HT-29 (cell line): Measurements from ENCODE around the gene CDH26. TPM values are rescaled to one million over a fixed set of nuclear protein-coding genes. Genes with fewer than 3 reads are reported as not detected.
A peak's percentile ranks its signal among the peaks of the same experiment; 100 is the strongest.

ENCODE experiments used
- DNase-seq: peaks from one replicate; pipeline ENCODE4 v3.0.0-alpha.2; 2015; ENCODE audit warnings: low spot score
- total RNA-seq: library from RNA; depleted of rRNA; stranded (reverse); fragments of >200 nt; shearing (Covaris generic); gene quantifications from 2 replicates; pipeline ENCODE4 v1.2.3, GENCODE V29; 2014

Gene CDH26
- total RNA-seq, 1 experiment from 2014 or later = 0.51 TPM

- DNase-seq = no peak
Measured at GRCh38 chr20:59985164-59985563, 26.9 kb downstream of the CDH26 start.

- peak; percentile 46 for DNase-seq
Measured at GRCh38 chr20:59985864-59986263, 27.6 kb downstream of the CDH26 start.

GRCh38 chr20:59987135-59987534, 28.9 kb downstream of the CDH26 start:
- DNase-seq = no peak

- DNase-seq = peak; percentile 97
Measured at GRCh38 chr20:59988141-59988540, 29.9 kb downstream of the CDH26 start.

- no peak for DNase-seq
Measured at GRCh38 chr20:59992526-59993084, 34.4 kb downstream of the CDH26 start.

- DNase-seq = no peak
Measured at GRCh38 chr20:59993736-59994430, 35.7 kb downstream of the CDH26 start.

GRCh38 chr20:59994697-59995122, 36.5 kb downstream of the CDH26 start:
- peak; percentile 40 for DNase-seq

- DNase-seq = no peak
Measured at GRCh38 chr20:59996108-59996507, 37.9 kb downstream of the CDH26 start.

GRCh38 chr20:59997896-59998295, 39.7 kb downstream of the CDH26 start:
- DNase-seq = no peak

GRCh38 chr20:59999502-59999901, 41.3 kb downstream of the CDH26 start:
- DNase-seq = no peak

- DNase-seq = no peak
Measured at GRCh38 chr20:60000271-60001042, 42.2 kb downstream of the CDH26 start.

- no peak for DNase-seq
Measured at GRCh38 chr20:60001108-60001507, 42.9 kb downstream of the CDH26 start.

GRCh38 chr20:60003776-60004175, 45.6 kb downstream of the CDH26 start:
- DNase-seq = no peak

GRCh38 chr20:60006261-60006660, 48.0 kb downstream of the CDH26 start:
- no peak for DNase-seq

GRCh38 chr20:60007464-60007863, 49.2 kb downstream of the CDH26 start:
- DNase-seq = no peak

GRCh38 chr20:60008130-60008808, 50.0 kb downstream of the CDH26 start:
- DNase-seq = no peak

GRCh38 chr20:60009318-60009717, 51.1 kb downstream of the CDH26 start:
- DNase-seq = no peak

- DNase-seq = no peak
Measured at GRCh38 chr20:60009826-60010616, 51.8 kb downstream of the CDH26 start.

GRCh38 chr20:60010689-60011458, 52.7 kb downstream of the CDH26 start:
- DNase-seq = no peak
